SK-MEL-5 (cell line): ENCODE results near the gene CYP4F8. TPM values are rescaled to one million over a fixed set of nuclear protein-coding genes. Genes with fewer than 3 reads are reported as not detected.
"Not testable (repeated sequence)": the region's sequence is repeated elsewhere in the genome, so short reads cannot be mapped to it uniquely, and the experiment has no call there.

Source experiments
- DNase-seq: peaks from one replicate; pipeline ENCODE4 v3.0.0-alpha.2; 2016; ENCODE audit warnings: low read depth, low spot score
- in situ Hi-C: cut with HindIII; loops from 2 replicates; pipeline ENCODE4 v1.10.0; 2016; ENCODE audit warnings: low sequenced_read_pairs, high pct_unique_total_duplicates, low pct_unique_long_range_greater_than_20kb
- total RNA-seq: library from RNA; depleted of rRNA; stranded (reverse); fragments of >200 nt; shearing (Covaris generic); gene quantifications from 2 replicates; pipeline ENCODE4 v1.2.3, GENCODE V29; 2014

CYP4F8 gene
- total RNA-seq, 1 experiment from 2014 or later, result not detected

DNA sequence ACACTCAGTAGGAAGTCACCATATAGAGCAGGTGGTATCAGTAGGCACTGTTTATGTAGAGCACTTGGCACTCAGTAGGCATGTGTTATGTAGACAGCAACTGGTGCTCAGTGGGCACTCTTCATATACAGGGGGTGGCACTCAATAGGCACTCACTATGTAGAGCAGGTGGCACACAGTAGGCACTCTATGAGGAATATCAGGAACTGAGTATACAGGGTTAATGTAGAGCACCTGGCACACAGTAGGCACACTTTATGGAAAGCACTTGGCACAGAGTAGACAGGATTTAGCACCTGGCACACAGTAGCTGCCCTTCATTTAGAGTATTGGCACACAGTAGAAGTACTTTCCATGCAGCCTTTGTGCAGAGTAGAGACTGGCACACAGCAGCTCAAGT is 24.6 kb downstream of the CYP4F8 start:
- no peak for DNase-seq
- in situ Hi-C loops, result no loop called here

GRCh38 chr19:15640294-15640903 is 25.4 kb downstream of the CYP4F8 start, which contains the start of gene CYP4F3:
Gene CYP4F3 (plus strand): TSS chr19:15640897. CDS start chr19:15641416, 519 bp downstream.
- in situ Hi-C loops, result no loop called here

DNA sequence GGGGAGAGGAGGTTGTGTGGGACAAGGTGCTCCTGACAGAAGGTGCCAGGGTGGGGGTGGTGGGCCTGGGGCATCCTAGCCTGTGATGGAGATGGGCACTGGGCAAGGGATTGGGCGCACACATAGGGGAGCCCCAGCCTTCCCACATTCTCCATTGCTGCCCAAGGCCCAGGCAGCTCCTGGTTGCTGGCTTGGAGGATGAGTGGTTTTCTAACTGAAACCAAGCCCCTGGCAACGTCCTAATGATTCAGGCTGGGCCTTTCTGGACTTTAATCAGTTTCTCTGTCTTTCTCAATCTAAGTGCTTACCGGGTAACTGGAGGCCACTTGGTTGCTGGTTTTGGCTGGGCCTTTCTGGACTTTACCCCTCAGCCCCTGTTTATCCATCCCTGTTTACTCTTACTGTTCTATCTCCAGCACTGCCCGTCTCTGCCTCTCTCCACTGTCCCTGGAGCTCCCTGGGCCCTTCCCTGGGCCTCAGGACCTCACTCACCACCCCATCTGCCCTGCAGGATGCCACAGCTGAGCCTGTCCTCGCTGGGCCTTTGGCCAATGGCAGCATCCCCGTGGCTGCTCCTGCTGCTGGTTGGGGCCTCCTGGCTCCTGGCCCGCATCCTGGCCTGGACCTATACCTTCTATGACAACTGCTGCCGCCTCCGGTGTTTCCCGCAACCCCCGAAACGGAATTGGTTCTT is 26.0 kb downstream of the CYP4F8 start:
- in situ Hi-C loops, result no loop called here
- DNase-seq, result no peak

More at GRCh38 chr19:15640294-15640903, 25.4 kb downstream of the CYP4F8 start, which contains the start of gene CYP4F3:
- DNase-seq, result no peak

DNA sequence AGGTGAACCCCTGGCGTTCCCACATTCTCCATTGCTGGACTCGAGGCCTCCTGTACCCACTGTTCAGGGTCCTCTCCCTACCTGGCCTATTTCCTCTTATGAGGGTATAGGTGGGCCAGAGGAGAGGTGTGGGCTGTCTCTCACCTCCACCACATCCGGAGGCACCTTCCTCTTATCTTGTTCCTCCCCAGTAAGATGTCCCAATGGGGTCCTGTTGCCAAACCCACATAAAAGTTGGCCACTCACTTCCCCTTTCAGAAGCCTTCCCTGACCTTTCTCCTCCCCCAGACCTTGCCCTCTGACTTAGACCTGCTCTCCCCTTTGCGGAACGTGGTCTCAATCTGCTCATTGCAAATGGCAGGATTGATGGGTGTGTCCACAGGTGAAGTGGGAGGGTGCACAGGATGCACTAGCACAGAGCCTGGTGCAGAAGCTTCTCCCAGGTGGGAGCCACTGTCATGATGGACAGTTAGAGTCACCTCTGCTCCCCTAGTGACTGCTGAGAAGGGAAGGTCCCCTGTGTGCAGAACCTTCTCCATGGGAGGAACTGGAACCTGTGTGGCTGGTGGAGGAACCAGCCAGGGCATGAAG is 27.0 kb downstream of the CYP4F8 start:
- in situ Hi-C loops, result no loop called here
- no peak for DNase-seq

- in situ Hi-C loops, result no loop called here
- no peak for DNase-seq
Measured at GRCh38 chr19:15642807-15643206, 27.8 kb downstream of the CYP4F8 start.

GRCh38 chr19:15643387-15643786 is 28.4 kb downstream of the CYP4F8 start:
- no peak for DNase-seq
- in situ Hi-C loops, result no loop called here

- in situ Hi-C loops, result no loop called here
Measured at GRCh38 chr19:15644066-15644741, 29.2 kb downstream of the CYP4F8 start.

GRCh38 chr19:15644816-15645215 is 29.8 kb downstream of the CYP4F8 start:
- no peak for DNase-seq
- in situ Hi-C loops, result no loop called here

More at GRCh38 chr19:15644066-15644741, 29.2 kb downstream of the CYP4F8 start:
- no peak for DNase-seq

GRCh38 chr19:15649526-15649925 is 34.5 kb downstream of the CYP4F8 start:
- DNase-seq, result no peak
- in situ Hi-C loops, result no loop called here

- in situ Hi-C loops, DNase-seq: not testable (repeated sequence)
Measured at GRCh38 chr19:15650123-15650522, 35.1 kb downstream of the CYP4F8 start.

- in situ Hi-C loops, result no loop called here
- no peak for DNase-seq
Measured at GRCh38 chr19:15651791-15652190, 36.8 kb downstream of the CYP4F8 start.

- in situ Hi-C loops, result no loop called here
- DNase-seq, result no peak
Measured at GRCh38 chr19:15652559-15653278, 37.7 kb downstream of the CYP4F8 start.

GRCh38 chr19:15656467-15656866 is 41.4 kb downstream of the CYP4F8 start:
- in situ Hi-C loops, result no loop called here
- DNase-seq, result no peak

- in situ Hi-C loops, result no loop called here
- DNase-seq, result no peak
Measured at GRCh38 chr19:15663247-15663646, 48.2 kb downstream of the CYP4F8 start.

GRCh38 chr19:15666186-15666585 is 51.2 kb downstream of the CYP4F8 start:
- DNase-seq, result no peak
- in situ Hi-C loops, result no loop called here

DNA sequence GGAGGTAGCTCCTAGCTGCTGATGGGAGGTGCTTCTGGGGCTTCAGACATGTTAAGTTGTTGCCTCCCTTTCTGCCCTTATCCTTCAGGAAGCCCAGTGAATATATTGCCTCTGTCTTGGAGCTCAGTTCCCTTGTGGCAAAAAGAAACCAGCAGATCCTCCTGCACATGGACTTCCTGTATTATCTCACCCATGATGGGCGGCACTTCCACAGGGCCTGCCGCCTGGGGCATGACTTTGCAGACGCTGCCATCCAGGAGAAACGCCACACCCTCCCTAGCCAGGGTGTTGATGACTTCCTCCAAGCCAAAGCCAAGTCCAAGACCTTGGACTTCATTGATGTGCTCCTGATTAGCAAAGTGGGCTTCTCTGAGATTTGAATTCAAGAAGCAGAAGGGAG is 51.9 kb downstream of the CYP4F8 start:
- in situ Hi-C loops, result no loop called here
- no peak for DNase-seq

DNA sequence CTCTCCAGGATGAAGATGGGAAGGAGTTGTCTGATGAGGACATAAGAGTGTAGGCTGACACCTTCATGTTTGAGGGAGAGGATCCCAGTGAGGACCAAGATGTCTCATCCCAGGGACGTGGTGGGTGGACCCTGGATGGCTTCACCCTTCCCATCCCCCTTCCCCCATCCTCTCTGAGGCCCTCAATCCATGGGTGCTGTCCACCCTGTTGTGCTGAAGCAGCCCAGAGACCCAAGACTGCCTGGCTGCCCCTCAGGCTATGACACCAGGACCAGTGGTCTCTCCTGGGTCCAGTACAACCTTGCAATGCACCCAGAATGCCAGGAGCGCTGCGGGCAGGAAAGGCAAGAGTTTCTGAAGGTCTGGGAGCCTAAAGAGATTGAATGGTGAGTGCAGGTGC is 54.4 kb downstream of the CYP4F8 start:
- in situ Hi-C loops, result no loop called here
- DNase-seq, result no peak

DNA sequence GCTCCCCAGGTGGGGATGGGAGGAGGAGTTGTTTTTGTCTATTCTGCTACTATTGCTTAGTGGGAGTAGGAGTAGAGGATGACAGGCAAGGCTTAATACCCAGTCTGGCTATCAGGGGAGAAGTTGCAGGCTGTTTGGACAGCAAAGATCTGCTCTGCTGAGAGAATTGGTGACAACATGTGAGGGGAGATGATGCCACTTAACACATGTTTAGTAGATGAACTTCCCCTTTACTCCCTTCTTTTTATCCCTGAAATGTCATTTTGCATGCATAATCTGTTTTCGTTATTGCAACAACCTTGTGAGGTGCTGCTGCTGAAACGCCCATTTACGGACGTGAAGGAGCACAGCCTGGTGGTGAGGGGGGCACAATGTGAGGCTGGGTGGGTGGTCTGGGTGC is 54.9 kb downstream of the CYP4F8 start:
- in situ Hi-C loops, result no loop called here
- no peak for DNase-seq
